ENCODE results near the gene ABTB1. TPM values are rescaled to one million over a fixed set of nuclear protein-coding genes. Genes with fewer than 3 reads are reported as not detected.
"Not testable (repeated sequence)": the region's sequence is repeated elsewhere in the genome, so short reads cannot be mapped to it uniquely, and the experiment has no call there.

The ABTB1 gene
- total and polyA plus RNA-seq, 3 experiments from 2014 or later: 21.7 to 64.0 (median 23.1) TPM

DNA sequence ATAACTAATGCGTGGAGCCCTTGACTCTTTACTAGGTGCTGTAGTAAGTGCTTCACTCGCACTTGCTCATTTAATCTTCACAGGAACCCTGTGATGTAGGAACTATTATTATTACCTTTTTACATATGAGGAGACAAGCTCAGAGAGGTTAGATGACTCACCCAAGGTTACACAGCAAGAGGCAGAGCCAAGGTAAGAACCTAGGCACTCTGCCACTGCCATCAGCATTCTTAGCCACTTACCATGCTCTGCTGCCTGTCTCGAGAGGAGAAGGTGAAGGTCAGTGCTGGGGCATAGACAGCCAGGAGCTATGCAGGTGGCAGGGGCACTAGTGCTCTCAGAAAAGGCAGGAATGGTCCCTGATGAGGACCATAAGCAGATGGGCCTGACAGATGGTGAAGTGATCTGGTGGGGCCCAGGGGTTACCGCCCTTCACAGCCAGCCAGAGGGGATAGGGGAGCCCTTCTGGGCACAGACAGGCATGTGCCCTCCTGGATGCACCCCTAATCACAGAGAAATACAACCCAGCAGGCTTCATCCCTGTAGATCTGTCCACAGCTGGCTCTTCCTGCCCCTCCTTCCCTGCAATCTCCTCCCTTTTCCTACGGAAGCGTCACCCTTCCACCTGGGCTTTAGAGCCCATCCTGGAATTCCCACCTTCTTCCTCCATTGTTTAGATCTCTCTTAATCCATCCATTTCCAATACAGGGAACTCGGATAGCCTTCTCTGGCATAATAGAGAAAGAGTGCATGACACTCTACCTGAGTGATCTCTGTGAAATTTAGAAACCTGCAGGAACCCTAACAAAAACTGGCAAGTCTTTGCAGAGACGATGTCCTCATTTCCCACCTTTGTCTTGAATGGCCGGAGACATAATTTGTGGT lies 26.9 kb downstream of the ABTB1 start:
- no peaks in the 10 kb centered on the region for H3K36me3 Mint-ChIP-seq
- no peak overlapping the region for H3K27ac ChIP-seq (ENCODE audit: low read depth, low read length)
- H3K27me3 ChIP-seq (ENCODE audit: insufficient read depth, low read length, poor library complexity, severe bottlenecking): no peaks in the 10 kb centered on the region
- H3K9me3 Mint-ChIP-seq: peaks cover 0 to 2% (median 0%) of the 10 kb centered on the region in 5 donors
- no peak for DNase-seq
- no peak overlapping the region for H3K4me3 ChIP-seq (ENCODE audit: low read length)
- H3K4me3 Mint-ChIP-seq: no peak overlapping the region
- no peaks in the 10 kb centered on the region for H3K9me3 ChIP-seq (ENCODE audit: low read length)
- no peaks in the 10 kb centered on the region for H3K4me1 ChIP-seq (ENCODE audit: insufficient read depth, low read length)
- CTCF ChIA-PET: interaction anchor here (1.8 kb wide), 1 partner anchor 125 kb away, joined by 7 read pairs; no protein-coding TSS in a partner anchor
- peaks cover 4 to 8% (median 6%) of the 10 kb centered on the region in 3 donors for H3K4me1 Mint-ChIP-seq
- peaks cover 8 to 14% of the 10 kb centered on the region in 2 donors for H3K27me3 Mint-ChIP-seq
- H3K36me3 ChIP-seq (ENCODE audit: insufficient read depth, low read length): no peaks in the 10 kb centered on the region
- POLR2A ChIA-PET: no interaction called here
- H3K27ac Mint-ChIP-seq: no peak overlapping the region

DNA sequence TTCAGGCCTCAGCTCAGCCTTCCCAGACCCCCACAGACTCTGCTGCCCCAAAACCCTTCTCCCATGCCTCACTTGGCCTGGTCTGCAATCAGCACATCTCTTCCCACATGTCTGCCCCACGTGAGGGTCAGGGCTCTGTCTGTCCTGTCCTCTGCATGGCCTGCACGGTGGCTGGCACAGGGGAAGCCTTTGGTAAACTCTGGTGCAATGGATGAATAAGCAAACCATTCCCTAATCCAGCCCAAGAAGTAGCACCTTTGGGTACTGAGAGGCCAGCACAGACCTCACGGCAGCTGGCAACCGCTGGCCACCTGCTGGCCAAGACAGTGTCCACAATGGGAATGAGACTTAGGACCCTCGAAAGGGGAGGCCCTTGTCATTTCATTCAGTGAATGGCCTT lies 27.7 kb downstream of the ABTB1 start:
- no peak overlapping the region for H3K27ac ChIP-seq (ENCODE audit: low read depth, low read length)
- Mint-ChIP-seq H3K9me3 (peaks cover 0 to 3% (median 2%) of the 10 kb centered on the region in 5 donors), H3K27ac (no peak overlapping the region), H3K4me1 (peaks cover 4 to 8% (median 6%) of the 10 kb centered on the region in 3 donors), H3K4me3 (no peak overlapping the region), H3K27me3 (peaks cover 10 to 14% of the 10 kb centered on the region in 2 donors), H3K36me3 (no peaks in the 10 kb centered on the region)
- no peaks in the 10 kb centered on the region for H3K4me1 ChIP-seq (ENCODE audit: insufficient read depth, low read length)
- H3K4me3 ChIP-seq (ENCODE audit: low read length): no peak overlapping the region
- H3K9me3 ChIP-seq (ENCODE audit: low read length): no peaks in the 10 kb centered on the region
- no peak for DNase-seq
- POLR2A ChIA-PET: no interaction called here
- no peaks in the 10 kb centered on the region for H3K27me3 ChIP-seq (ENCODE audit: insufficient read depth, low read length, poor library complexity, severe bottlenecking)
- no peaks in the 10 kb centered on the region for H3K36me3 ChIP-seq (ENCODE audit: insufficient read depth, low read length)
- CTCF ChIA-PET: interaction anchor here (1.3 kb wide), 1 partner anchor 47 kb away, joined by 3 read pairs; no protein-coding TSS in a partner anchor

DNA sequence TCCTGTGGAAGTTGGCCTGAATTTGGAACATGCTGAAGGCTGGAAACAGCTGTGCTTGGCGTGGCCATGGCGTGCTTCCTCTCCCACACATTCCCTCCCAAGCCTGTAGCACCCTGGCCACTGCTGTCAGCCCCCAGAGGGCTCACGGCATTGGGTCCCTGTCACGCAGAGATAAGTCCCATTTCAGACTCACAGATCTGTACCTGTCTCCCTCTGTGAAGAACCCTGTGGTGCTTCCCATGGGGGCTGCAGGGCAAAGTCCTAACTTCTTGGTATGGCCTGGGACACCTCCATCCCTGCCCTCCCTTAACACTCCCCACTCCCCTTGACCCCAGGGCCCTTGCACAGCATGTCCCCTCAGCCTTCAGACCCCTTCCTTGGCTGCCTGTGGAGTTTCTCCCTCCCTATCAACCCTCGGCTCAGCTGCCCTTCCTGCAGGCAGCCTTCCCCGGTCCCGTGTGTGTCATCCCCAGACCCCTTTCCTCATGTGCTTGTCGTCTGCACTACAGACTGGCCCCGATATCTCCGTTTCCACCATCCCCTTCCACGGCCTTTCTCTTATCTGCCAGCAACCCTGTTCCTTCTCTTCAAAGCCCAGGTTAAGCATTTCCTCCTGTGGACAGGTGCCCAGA lies 28.6 kb downstream of the ABTB1 start:
- Mint-ChIP-seq H3K9me3 (peaks cover 0 to 3% (median 2%) of the 10 kb centered on the region in 5 donors), H3K4me1 (peaks cover 4 to 8% (median 6%) of the 10 kb centered on the region in 3 donors), H3K27me3 (peaks cover 10 to 14% of the 10 kb centered on the region in 2 donors), H3K27ac (no peak overlapping the region), H3K36me3 (no peaks in the 10 kb centered on the region), H3K4me3 (peak overlapping the region in 1 of 7 donors; percentile 15)
- ChIA-PET POLR2A (no interaction called here), CTCF (interaction anchor here (1.3 kb wide), 1 partner anchor 48 kb away, joined by 3 read pairs; no protein-coding TSS in a partner anchor)
- H3K27ac ChIP-seq (ENCODE audit: low read depth, low read length): no peak overlapping the region
- no peaks in the 10 kb centered on the region for H3K4me1 ChIP-seq (ENCODE audit: insufficient read depth, low read length)
- no peak overlapping the region for H3K4me3 ChIP-seq (ENCODE audit: low read length)
- DNase-seq: no peak
- H3K27me3 ChIP-seq (ENCODE audit: insufficient read depth, low read length, poor library complexity, severe bottlenecking): no peaks in the 10 kb centered on the region
- H3K9me3 ChIP-seq (ENCODE audit: low read length): no peaks in the 10 kb centered on the region
- H3K36me3 ChIP-seq (ENCODE audit: insufficient read depth, low read length): no peaks in the 10 kb centered on the region

DNA sequence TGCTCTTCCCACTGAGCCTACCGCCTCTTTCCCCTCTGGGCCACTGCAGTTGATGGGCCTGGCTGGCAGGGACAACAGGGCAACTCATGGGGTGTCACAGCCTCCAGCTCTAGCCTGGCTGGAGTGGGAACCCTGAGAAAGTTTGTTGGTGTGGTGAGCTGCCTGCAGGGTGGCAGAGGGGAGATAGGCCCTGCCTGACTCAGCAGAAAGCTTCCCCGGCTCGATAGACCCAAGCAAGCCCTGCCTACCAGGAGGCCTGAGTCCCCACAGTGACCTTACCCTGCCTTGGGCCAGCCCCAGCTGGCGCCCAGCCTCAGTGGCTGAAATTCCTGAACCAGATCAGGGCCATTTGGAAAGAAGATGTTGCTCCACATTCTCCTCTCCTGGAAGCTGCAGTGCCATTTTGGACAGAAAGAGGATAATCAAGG lies 29.4 kb downstream of the ABTB1 start:
- no peaks in the 10 kb centered on the region for H3K36me3 ChIP-seq (ENCODE audit: insufficient read depth, low read length)
- no peak overlapping the region for H3K4me3 Mint-ChIP-seq
- H3K9me3 ChIP-seq (ENCODE audit: low read length): no peaks in the 10 kb centered on the region
- no peak overlapping the region for H3K27ac Mint-ChIP-seq
- peaks cover 10 to 14% of the 10 kb centered on the region in 2 donors for H3K27me3 Mint-ChIP-seq
- peaks cover 4 to 8% (median 6%) of the 10 kb centered on the region in 3 donors for H3K4me1 Mint-ChIP-seq
- H3K27me3 ChIP-seq (ENCODE audit: insufficient read depth, low read length, poor library complexity, severe bottlenecking): no peaks in the 10 kb centered on the region
- POLR2A ChIA-PET: no interaction called here
- H3K4me3 ChIP-seq (ENCODE audit: low read length): no peak overlapping the region
- CTCF ChIA-PET: no interaction called here
- H3K9me3 Mint-ChIP-seq: peaks cover 0 to 3% (median 2%) of the 10 kb centered on the region in 5 donors
- no peaks in the 10 kb centered on the region for H3K36me3 Mint-ChIP-seq
- no peak for DNase-seq
- no peak overlapping the region for H3K27ac ChIP-seq (ENCODE audit: low read depth, low read length)
- no peaks in the 10 kb centered on the region for H3K4me1 ChIP-seq (ENCODE audit: insufficient read depth, low read length)

DNA sequence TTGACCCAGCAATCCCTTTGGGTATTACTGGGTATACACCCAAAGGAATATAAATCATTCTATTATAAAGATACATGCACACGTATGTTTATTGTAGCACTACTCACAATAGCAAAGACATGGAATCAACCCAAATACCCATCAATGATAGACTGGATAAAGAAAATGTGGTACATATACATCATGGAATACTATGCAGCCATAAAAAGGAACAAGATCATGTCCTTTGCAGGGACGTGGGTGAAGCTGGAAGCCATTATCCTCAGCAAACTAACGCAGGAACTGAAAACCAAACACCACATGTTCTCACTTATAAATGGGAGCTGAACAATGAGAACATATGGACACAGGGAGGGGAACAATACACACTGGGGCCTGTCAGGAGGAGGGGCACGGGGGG lies 32.1 kb downstream of the ABTB1 start:
- H3K27ac ChIP-seq (ENCODE audit: low read depth, low read length); H3K4me1 ChIP-seq (ENCODE audit: insufficient read depth, low read length); H3K27ac Mint-ChIP-seq; H3K36me3 ChIP-seq (ENCODE audit: insufficient read depth, low read length); H3K36me3 Mint-ChIP-seq; H3K27me3 ChIP-seq (ENCODE audit: insufficient read depth, low read length, poor library complexity, severe bottlenecking); CTCF ChIA-PET; DNase-seq; H3K4me3 ChIP-seq (ENCODE audit: low read length); POLR2A ChIA-PET; H3K9me3 ChIP-seq (ENCODE audit: low read length); H3K4me1 Mint-ChIP-seq; H3K9me3 Mint-ChIP-seq; H3K4me3 Mint-ChIP-seq: not testable (repeated sequence)
- peaks cover 10 to 14% of the 10 kb centered on the region in 2 donors for H3K27me3 Mint-ChIP-seq

DNA sequence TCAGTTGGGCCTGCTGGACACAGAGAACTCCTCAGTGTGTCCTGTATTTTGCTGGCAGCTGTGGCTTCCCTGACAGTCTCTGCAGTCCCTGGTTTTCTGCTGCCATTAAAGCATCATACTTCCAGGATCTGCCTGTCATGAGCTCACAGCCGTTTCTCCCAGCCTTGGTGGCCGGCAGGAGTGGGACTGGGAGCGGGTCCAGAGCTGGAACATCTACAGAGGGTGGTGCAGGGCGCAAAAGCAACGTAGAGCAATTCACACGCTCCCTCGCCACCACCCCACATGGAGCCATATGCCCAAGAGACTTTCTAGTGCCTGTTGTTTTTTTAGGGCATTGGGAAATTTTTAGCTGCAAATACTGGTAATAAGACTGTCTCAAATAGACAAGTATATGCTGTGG lies 33.6 kb downstream of the ABTB1 start:
- Histone ChIP-seq H3K36me3 (ENCODE audit: insufficient read depth, low read length) (no peaks in the 10 kb centered on the region), H3K9me3 (ENCODE audit: low read length) (no peaks in the 10 kb centered on the region), H3K4me1 (ENCODE audit: insufficient read depth, low read length) (no peaks in the 10 kb centered on the region), H3K27ac (ENCODE audit: low read depth, low read length) (no peak overlapping the region), H3K4me3 (ENCODE audit: low read length) (no peak overlapping the region), H3K27me3 (ENCODE audit: insufficient read depth, low read length, poor library complexity, severe bottlenecking) (no peaks in the 10 kb centered on the region)
- ChIA-PET POLR2A (no interaction called here), CTCF (interaction anchor here (1.0 kb wide), 1 partner anchor 11 kb away, joined by 3 read pairs; no protein-coding TSS in a partner anchor)
- Mint-ChIP-seq H3K27me3 (peaks cover 11 to 13% of the 10 kb centered on the region in 2 donors), H3K36me3 (no peaks in the 10 kb centered on the region), H3K9me3 (peaks cover 0 to 3% (median 2%) of the 10 kb centered on the region in 5 donors), H3K4me3 (no peak overlapping the region), H3K27ac (no peak overlapping the region), H3K4me1 (no peaks in the 10 kb centered on the region)
- no peak for DNase-seq

DNA sequence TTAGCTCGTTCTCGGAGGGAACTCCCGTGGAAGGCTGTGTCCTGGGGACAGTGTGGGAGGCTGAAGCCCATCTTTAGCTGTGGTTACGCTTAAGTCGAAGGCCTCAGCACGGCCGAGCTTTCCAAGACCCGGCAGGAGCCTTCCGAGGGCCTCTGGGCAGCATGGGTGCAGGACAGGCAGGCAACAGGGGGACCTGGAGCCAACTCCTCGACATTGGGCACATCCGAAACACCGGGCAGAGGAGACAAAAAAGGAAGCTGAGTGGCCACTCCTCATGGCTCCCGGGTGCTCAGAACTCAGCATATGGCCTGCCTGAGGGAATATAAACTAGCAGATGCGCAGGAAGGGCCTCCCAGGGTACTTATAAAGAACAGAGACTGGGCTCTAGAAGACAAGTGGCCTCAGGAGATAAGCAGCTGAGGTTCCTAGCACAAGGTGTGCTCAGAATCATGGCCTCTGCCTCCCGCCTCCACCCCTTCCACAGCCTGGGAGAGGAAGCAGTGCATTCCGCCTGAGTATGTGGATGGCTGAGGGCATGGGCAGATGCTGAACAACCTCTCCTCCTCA lies 34.1 kb downstream of the ABTB1 start:
- no peak for DNase-seq
- H3K27ac ChIP-seq (ENCODE audit: low read depth, low read length): no peak overlapping the region
- H3K4me1 Mint-ChIP-seq: no peaks in the 10 kb centered on the region
- no peaks in the 10 kb centered on the region for H3K4me1 ChIP-seq (ENCODE audit: insufficient read depth, low read length)
- H3K4me3 Mint-ChIP-seq: no peak overlapping the region
- no peaks in the 10 kb centered on the region for H3K36me3 Mint-ChIP-seq
- CTCF ChIA-PET: interaction anchor here (1.0 kb wide), 1 partner anchor 11 kb away, joined by 3 read pairs; no protein-coding TSS in a partner anchor
- no peaks in the 10 kb centered on the region for H3K9me3 ChIP-seq (ENCODE audit: low read length)
- H3K27me3 Mint-ChIP-seq: peaks cover 8 to 9% of the 10 kb centered on the region in 2 donors
- H3K36me3 ChIP-seq (ENCODE audit: insufficient read depth, low read length): no peaks in the 10 kb centered on the region
- H3K9me3 Mint-ChIP-seq: peaks cover 0 to 3% (median 2%) of the 10 kb centered on the region in 5 donors
- no peak overlapping the region for H3K4me3 ChIP-seq (ENCODE audit: low read length)
- H3K27ac Mint-ChIP-seq: no peak overlapping the region
- POLR2A ChIA-PET: no interaction called here
- no peaks in the 10 kb centered on the region for H3K27me3 ChIP-seq (ENCODE audit: insufficient read depth, low read length, poor library complexity, severe bottlenecking)
